HG03097 (cell line): ENCODE data around the gene NTSR1.

Source experiments
- ATAC-seq: cut with Tn5 transposase; IDR thresholded peaks from one replicate; pipeline ENCODE4 v1.9.1; 2021; ENCODE audit not compliant: unreplicated experiment, low FRiP score

Gene NTSR1

DNA sequence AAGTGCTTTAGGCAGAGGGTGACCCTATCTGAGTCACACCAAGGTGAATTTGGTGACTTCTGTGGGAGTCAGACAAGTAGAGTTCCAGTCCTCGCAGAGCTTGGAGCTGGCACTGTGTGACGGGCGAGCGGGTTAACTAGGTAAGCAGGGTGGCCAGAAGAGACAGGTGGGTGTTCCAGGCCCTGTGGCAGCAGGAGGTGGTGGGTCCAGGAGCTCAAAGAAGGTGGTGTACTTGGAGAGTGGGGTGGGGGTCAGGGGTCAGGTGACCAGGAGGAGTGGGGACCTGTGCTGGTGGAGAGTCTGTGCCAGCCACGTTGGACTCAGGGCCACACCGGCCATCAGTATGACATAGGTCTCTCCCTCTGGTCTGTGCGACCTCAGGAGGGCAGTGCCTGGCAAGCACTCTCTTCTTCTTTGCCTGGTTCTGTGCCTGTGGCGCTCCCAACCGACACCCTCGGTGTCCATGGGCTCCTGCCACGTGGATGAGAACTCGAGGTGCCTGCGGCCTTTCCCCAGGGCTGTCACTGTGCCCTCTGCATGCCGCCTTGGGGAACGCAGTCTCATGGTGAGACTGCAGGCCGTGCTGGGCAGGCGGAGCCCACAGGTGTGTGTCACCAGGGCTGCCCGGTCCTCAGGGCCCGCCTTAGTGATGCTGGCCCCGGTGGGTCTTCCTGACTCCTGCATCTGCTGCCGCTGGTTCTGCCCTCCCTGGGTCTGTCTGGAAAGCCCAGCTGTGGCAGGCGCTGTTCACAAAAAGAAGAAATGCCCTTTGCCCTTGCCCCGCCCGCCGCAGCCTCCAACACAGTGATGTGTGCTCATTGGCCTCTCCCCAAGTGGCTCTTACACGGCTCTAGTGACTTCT lies 89.3 kb downstream of the NTSR1 start:
- ATAC-seq = no peak

GRCh38 chr20:62799036-62799435 lies 90.4 kb downstream of the NTSR1 start:
- ATAC-seq = no peak

DNA sequence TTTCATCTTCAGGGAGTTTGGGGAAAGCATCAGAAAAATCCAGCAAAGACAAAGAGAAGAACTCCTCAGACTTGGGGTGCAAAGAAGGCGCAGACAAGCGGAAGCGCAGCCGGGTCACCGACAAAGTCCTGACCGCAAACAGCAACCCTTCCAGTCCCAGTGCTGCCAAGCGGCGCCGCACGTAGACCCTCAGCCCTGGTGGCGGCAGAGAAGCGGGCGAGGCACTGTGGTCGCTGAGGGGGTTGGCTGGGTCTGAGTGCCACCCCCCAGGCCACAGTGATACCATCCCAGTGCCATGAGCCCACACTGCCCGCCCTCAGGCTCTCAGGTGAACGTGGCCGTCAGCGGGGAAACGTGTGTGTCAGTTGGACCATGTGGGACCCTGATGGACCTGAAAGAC lies 90.8 kb downstream of the NTSR1 start:
- ATAC-seq = no peak

DNA sequence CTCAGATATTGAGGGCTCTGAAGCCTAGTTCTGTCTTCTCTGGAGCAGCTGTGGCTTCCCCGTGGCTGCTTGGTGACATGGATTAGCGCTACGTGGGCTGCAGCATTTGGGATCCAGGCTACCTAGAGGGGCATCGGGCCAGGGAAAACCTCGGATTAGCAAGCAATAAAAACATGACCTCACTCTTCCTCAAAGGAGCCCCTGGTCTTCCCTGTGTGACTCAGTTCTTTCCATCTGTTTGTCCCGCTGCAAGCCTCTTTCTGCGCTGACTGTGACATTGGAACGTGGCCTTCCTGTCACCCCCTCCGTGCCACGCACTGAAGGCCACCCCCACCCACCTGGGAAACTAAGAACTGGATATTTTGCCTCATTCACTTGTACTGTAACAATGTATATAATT lies 91.2 kb downstream of the NTSR1 start:
- ATAC-seq = no peak

DNA sequence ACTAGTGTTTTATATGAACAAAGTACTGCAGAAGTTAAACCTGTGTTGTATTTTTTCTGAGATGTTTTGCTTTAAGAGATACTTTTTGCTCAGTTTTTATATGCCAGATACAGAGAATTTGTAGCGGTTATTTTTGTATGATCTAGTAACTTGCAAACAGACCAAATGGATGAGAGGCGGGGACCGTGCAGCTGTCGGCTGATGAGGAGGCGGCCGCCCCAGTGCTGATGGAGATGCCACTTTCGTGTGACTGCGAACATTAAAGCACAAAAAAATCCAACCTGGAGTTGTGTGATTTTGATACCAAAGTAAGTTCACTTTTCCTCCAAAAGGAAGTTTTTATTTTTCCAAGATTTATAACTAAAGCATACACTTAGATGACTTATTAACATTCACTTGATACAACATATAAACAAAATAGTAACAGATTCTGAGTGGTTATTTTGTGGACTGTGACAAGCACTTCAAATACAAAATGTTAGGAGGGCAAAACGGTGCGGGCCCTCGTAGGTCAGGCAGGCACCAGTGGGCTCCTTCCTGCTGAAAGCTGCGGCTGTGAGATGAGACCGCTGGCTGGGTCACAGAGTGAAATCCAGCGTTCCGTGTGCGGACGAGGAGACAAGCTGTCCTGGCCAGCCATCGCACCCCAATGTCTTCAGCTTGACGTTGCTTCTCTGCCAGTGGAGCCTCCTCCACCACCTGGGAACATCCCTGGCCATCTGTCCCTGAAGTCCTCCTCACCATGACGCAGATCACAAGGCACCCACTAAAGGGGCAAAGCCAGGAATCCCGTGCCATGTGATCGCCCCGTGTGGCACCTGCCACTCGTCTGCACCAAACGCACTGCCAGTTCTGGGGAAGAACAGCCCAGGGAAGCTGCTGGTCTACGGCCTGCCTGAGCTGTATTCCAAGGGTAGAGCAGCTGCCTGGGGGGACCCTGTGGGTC lies 92.0 kb downstream of the NTSR1 start:
- ATAC-seq = no peak

- no peak for ATAC-seq
Measured at GRCh38 chr20:62801284-62802010, 92.8 kb downstream of the NTSR1 start.

DNA sequence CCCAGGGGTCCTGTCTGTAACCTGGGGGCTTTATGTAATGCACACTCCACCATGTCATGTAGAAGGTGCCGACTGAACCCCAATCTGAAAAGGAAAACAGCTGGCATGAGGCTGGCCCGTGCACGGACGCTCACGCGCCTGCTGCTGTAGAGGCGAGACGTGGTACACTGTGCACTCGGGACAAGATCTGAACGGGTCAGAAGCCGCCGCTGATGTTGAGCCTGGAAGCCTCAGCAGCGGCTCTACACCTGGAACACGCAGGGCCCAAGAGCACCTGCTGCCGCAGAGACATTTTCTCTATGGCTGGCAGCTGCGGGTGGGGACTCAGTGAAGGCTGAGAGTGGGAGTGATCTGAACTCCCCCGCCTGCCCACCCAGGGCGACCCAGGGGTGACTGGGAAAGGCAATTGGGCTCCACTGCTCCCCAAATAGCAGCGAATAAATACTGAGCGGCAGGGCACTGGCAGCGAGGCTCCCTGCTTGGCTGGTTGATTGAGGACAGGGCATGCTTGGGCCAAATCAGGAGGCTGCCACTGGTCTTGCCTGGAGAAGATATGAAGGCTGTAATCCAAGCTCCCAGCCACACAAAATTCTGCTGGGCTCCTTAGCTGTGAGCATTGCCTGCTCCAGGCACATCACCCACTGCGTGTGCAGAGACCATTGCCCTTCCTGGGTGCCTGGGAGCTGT lies 93.5 kb downstream of the NTSR1 start:
- ATAC-seq = no peak

GRCh38 chr20:62804021-62804626 lies 95.5 kb downstream of the NTSR1 start:
- ATAC-seq = no peak

GRCh38 chr20:62804627-62805154 lies 96.1 kb downstream of the NTSR1 start, which contains the start of gene OGFR:
OGFR (plus strand) TSS chr20:62804835; CDS start chr20:62804860, 25 bp downstream.
- ATAC-seq = no peak

GRCh38 chr20:62805155-62805710 lies 96.6 kb downstream of the NTSR1 start:
- ATAC-seq = no peak

DNA sequence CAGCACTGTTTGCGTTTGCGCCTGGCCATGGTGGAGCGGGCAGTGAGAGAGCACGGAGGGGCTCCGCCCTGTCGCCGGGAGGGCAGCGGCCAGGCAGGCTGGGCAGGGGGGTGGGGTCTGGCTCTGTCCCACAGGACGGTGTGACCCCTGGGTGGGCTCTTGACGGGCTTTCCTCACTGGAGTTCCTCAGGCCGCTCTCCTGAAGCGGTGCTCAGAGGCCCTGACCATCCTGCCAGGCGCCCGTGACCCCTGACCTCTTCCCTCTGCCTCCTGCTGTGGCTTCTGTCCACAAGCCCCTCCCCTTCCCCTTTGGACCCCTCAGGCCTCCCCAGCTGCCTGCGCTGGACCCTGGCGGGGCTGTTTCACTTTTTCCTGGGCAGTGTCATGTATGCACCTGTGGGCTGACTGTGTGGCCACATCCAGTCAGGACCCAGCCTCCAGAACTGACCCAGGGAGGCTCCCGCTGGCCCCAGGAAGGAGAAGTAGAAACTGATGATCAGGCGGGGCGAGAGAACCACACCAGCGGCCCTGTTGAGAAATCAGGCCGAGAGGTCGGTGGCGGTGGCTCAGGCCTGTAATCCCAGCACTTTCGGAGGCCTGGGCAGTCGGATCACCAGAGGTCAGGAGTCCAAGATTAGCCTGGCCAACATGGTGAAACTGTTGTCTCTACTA lies 97.2 kb downstream of the NTSR1 start:
- no peak for ATAC-seq

DNA sequence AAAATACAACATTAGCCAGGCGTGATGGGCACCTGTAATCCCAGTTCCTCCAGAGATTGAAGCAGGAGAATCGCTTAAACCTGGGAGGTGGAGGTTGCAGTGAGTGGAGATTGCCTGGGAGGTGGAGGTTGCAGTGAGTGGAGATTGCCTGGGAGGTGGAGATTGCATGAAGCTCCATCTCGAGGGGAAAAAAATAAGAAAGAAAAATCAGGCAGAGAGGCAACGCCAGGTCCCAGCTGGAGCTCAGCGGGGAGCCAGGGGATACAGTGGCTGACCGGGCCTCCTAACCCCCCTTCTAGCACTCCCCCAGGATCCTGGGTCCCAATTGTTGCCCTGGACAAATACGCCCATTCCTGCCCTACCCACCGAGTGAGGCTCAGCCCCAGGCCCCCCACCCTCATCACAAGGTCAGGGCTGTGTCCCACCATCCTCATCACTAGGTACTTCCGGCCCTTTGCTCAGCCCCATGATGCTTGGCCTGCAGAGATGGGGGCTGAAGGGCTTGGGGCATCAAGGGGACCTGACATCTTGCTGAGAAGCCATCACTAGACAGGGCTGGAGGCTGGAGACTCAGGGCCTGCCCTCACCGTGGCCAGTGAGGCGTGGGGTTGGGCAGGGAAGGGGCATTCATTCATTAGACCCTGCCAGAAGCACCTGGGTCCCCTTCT lies 97.9 kb downstream of the NTSR1 start:
- no peak for ATAC-seq

- ATAC-seq = no peak
Measured at GRCh38 chr20:62807444-62808210, 99.0 kb downstream of the NTSR1 start.

DNA sequence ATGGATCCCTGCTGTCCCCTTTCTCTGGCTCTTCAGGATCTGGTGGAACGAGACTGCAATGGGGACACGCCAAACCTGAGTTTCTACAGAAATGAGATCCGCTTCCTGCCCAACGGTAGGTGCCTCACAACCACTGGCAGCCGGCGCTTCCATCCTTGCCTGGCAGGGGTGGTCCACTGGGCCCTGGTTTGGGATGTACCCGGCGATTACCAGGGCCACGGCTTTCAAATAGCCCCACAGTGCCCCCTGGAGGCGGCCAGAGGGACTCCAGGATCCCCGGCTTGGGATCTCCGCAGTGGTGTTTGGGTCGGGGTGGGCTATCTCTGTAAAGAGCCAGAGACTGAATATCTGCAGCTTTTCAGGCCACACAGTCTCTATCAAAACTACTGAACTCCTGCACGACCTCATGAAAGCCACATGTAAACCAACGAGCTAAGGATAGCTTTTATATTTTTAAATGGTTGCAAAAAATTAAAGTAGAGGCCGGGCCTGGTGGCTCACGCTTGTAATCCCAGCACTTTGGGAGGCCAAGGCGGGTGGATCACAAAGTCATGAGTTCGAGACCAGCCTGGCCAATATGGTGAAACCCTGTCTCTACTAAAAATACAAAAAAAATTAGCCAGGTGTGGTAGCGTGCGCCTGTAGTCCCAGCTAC lies 99.7 kb downstream of the NTSR1 start:
- no peak for ATAC-seq

DNA sequence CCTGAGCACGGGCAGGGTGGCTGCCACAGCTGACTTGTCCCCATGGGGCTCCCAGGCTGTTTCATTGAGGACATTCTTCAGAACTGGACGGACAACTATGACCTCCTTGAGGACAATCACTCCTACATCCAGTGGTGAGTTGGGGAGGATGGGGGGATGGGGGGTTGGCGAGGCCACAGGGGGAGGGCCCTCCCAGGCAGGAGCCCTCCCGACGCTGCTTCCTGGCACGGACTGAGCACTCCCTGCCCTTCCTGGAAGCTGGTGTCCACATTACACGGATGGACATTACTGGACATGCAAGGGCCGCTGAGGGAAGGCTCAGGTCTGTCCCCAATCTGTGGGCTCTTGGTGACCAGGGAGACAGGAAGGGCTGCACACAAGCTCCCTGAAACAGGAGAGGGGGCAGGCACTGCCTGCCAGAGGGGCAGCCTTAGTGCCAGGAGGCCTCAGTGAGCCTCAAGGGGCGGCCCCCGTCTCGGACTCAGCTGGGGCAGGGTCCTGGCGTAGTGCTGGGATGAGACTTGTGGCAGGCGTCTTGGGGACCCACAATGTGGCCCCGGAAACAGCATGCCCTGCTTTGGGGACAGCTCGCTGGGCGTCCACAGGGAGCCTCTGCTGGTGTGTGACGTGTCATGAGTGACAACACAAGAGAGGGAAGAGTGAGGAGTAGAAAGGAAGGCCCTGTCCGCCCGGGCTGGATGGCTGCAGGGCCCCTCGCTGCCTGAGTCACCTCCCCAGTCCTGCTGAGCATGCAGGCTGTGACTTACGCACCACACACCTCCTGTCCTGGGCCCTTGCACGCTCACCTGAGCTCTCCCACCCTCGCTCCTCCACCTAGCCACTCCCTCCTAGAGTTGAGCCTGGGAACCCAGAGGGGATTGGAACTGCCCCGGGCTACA lies 101.1 kb downstream of the NTSR1 start:
- no peak for ATAC-seq

DNA sequence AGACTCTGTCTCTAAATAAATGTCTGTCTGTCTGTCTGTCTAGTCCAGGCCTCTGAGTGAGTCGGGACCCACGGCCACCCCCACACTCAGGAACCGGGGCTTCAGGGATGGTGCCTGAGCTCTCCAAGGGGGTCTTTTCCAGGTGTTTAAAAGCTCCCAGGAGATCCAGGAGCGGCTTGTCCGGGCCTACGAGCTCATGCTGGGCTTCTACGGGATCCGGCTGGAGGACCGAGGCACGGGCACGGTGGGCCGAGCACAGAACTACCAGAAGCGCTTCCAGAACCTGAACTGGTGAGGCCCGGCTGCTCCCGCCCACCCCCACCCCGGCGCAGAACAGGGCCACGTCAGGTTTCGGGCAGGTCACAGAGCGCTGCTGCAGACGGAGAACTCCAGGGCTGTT lies 102.7 kb downstream of the NTSR1 start:
- ATAC-seq = no peak
